GM12878 (cell line): ENCODE data around the gene TEX2. TPM values are rescaled to one million over a fixed set of nuclear protein-coding genes. Genes with fewer than 3 reads are reported as not detected.

Source experiments
- IRF5 ChIP-seq: fragments of 450-650 bp; IDR thresholded peaks from 2 replicates; pipeline ENCODE4 v1.6.1; 2017; ENCODE audit warnings: borderline replicate concordance
- MXI1 ChIP-seq: fragments of 150-350 bp; IDR thresholded peaks from 2 replicates; pipeline ENCODE4 v1.6.1; 2011; ENCODE audit warnings: low read depth, mild to moderate bottlenecking, inconsistent platforms, low read length, improper control_type of control experiment
- NKRF ChIP-seq: fragments of 450-650 bp; conservative IDR thresholded peaks from 2 replicates; pipeline ENCODE4 v1.6.1; 2017; ENCODE audit warnings: mild to moderate bottlenecking, moderate library complexity
- ZBTB33 ChIP-seq: fragments of 450-650 bp; IDR thresholded peaks from 2 replicates; pipeline ENCODE4 v1.6.1; 2017; ENCODE audit warnings: mild to moderate bottlenecking
- polyA plus RNA-seq, 11 experiments: library from polyadenylated mRNA; depleted of rRNA in 4 of 11; unstranded in 6 of 11; stranded (reverse) in 5 of 11; fragments of >200 nt; fragmentation: Nextera tagmentation in 4 of 11; fragmentation: Illumina TruSeq in 1 of 11; extraction: Ambion mirVana in 4 of 11; extraction: Trizol in 1 of 11; gene quantifications; 1 replicate in 1 of 11; 2 replicates in 10 of 11; pipeline versions ENCODE4 v1.2.1 to v1.2.3, GENCODE V29; 2011 to 2016; ENCODE audit warnings: inconsistent platforms in 2 of 11, missing spikeins in 2 of 11, low read depth in 1 of 11
- total RNA-seq, 4 experiments: library from RNA; depleted of rRNA in 3 of 4; stranded (reverse); fragments of >200 nt in 3 of 4; fragmentation: Illumina TruSeq in 1 of 4; extraction: Trizol in 1 of 4; gene quantifications; 2 replicates each; pipeline versions ENCODE4 v1.2.1 to v1.2.3, GENCODE V29; 2013 to 2021

TEX2 gene
- total and polyA plus RNA-seq, 10 of the 15 experiments (the other 5 are each of a cell fraction or from before 2014, with no cell fraction given): 3.8 to 19.9 (median 15.8) TPM

- TF ChIP-seq NKRF (no peak), IRF5 (no peak), MXI1 (no peak), ZBTB33 (no peak)
These were observed 147.1 kb downstream of the TEX2 start (continued) for GRCh38 chr17:64115822-64116534.
